HG03378 (cell line): ENCODE measurements around the gene TMEM18.
A peak's percentile ranks its signal among the peaks of the same experiment; 100 is the strongest.
"Not testable (repeated sequence)": the region's sequence is repeated elsewhere in the genome, so short reads cannot be mapped to it uniquely, and the experiment has no call there.

Experiments used
- ATAC-seq: cut with Tn5 transposase; IDR thresholded peaks from one replicate; pipeline ENCODE4 v1.9.1; 2021; ENCODE audit warnings: mild to moderate bottlenecking, moderate library complexity; ENCODE audit not compliant: unreplicated experiment

TMEM18 gene

GRCh38 chr2:694174-694573 lies 17.0 kb upstream of the TMEM18 start:
- no peak for ATAC-seq

GRCh38 chr2:693606-694005 lies 16.4 kb upstream of the TMEM18 start:
- no peak for ATAC-seq

GRCh38 chr2:692767-693166 lies 15.6 kb upstream of the TMEM18 start:
- ATAC-seq: no peak

GRCh38 chr2:691821-692761 lies 14.9 kb upstream of the TMEM18 start:
- no peak for ATAC-seq

GRCh38 chr2:690799-691198 lies 13.6 kb upstream of the TMEM18 start:
- ATAC-seq: no peak

- ATAC-seq: no peak
These were observed 12.8 kb upstream of the TMEM18 start for GRCh38 chr2:689877-690510.

GRCh38 chr2:689237-689636 lies 12.0 kb upstream of the TMEM18 start:
- no peak for ATAC-seq

GRCh38 chr2:688504-689076 lies 11.4 kb upstream of the TMEM18 start:
- no peak for ATAC-seq

- ATAC-seq: no peak
These were observed 8.2 kb upstream of the TMEM18 start for GRCh38 chr2:685421-685820.

- ATAC-seq: not testable (repeated sequence)
These were observed 7.7 kb upstream of the TMEM18 start for GRCh38 chr2:684913-685312.

GRCh38 chr2:682226-682625 lies 5.0 kb upstream of the TMEM18 start:
- ATAC-seq: no peak

- ATAC-seq: no peak
These were observed 4.1 kb upstream of the TMEM18 start for GRCh38 chr2:681312-681711.

GRCh38 chr2:680496-680895 lies 3.3 kb upstream of the TMEM18 start:
- no peak for ATAC-seq

GRCh38 chr2:678964-679363 lies 1.8 kb upstream of the TMEM18 start:
- no peak for ATAC-seq

GRCh38 chr2:677959-678550 lies 849 bp upstream of the TMEM18 start:
- no peak for ATAC-seq

- ATAC-seq: peak; percentile 59
These were observed 555 bp downstream of the TMEM18 start for GRCh38 chr2:676647-677055.

GRCh38 chr2:675982-676646 lies 1.1 kb downstream of the TMEM18 start:
- peak; percentile 27 for ATAC-seq

GRCh38 chr2:675460-675859 lies 1.7 kb downstream of the TMEM18 start:
- ATAC-seq: no peak

- no peak for ATAC-seq
These were observed 2.2 kb downstream of the TMEM18 start for GRCh38 chr2:675051-675450.

GRCh38 chr2:674321-674985 lies 2.8 kb downstream of the TMEM18 start:
- no peak for ATAC-seq
